ENCODE results near the gene COPS9. TPM values are rescaled to one million over a fixed set of nuclear protein-coding genes. Genes with fewer than 3 reads are reported as not detected.

Gene COPS9
- total RNA-seq, 1 donor from 2014 or later: 156 TPM

DNA sequence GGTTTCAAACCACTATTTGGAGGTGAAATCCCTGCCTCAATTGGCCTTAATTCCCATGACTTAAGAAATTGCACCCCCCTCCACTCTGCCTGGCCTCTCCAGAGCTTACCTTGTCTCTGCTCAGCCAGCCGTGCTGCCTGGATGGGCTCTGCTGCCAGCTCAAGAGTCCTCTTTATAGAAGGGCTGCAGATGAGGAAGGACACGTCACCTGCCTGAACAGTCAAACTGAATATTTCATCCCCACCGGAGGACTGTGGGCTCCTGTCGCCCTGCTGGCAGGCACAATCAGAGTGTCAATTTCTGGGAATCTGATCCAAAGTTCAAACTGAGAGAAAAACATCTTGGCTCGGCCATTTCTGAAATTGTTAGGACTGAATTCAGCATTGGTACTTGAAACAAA, 4.4 kb upstream of the COPS9 start, which contains the start of gene OTOS:
OTOS (minus strand) TSS at position 148 of the 400 bp plus-strand sequence. CDS start 332 bp downstream, outside the sequence.
- H3K9me3 Mint-ChIP-seq (ENCODE audit: unreplicated experiment): no peaks in the 10 kb centered on the region
- H3K4me3 Mint-ChIP-seq (ENCODE audit: unreplicated experiment): no peak within 1 kb of the TSS
- TF ChIP-seq, protein P1, sequence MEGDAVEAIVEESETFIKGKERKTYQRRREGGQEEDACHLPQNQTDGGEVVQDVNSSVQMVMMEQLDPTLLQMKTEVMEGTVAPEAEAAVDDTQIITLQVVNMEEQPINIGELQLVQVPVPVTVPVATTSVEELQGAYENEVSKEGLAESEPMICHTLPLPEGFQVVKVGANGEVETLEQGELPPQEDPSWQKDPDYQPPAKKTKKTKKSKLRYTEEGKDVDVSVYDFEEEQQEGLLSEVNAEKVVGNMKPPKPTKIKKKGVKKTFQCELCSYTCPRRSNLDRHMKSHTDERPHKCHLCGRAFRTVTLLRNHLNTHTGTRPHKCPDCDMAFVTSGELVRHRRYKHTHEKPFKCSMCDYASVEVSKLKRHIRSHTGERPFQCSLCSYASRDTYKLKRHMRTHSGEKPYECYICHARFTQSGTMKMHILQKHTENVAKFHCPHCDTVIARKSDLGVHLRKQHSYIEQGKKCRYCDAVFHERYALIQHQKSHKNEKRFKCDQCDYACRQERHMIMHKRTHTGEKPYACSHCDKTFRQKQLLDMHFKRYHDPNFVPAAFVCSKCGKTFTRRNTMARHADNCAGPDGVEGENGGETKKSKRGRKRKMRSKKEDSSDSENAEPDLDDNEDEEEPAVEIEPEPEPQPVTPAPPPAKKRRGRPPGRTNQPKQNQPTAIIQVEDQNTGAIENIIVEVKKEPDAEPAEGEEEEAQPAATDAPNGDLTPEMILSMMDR (IDR thresholded peaks at IDR 0.05): no peak
- DNase-seq (ENCODE audit: extremely low spot score, unreplicated experiment): no peak
- no peak within 1 kb of the TSS for H3K27ac Mint-ChIP-seq (ENCODE audit: unreplicated experiment)
- peaks cover 8% of the 10 kb centered on the region for H3K4me1 Mint-ChIP-seq (ENCODE audit: unreplicated experiment)
- H3K27me3 Mint-ChIP-seq (ENCODE audit: unreplicated experiment): peaks cover 24% of the 10 kb centered on the region
- no peaks in the 10 kb centered on the region for H3K36me3 Mint-ChIP-seq (ENCODE audit: unreplicated experiment)

DNA sequence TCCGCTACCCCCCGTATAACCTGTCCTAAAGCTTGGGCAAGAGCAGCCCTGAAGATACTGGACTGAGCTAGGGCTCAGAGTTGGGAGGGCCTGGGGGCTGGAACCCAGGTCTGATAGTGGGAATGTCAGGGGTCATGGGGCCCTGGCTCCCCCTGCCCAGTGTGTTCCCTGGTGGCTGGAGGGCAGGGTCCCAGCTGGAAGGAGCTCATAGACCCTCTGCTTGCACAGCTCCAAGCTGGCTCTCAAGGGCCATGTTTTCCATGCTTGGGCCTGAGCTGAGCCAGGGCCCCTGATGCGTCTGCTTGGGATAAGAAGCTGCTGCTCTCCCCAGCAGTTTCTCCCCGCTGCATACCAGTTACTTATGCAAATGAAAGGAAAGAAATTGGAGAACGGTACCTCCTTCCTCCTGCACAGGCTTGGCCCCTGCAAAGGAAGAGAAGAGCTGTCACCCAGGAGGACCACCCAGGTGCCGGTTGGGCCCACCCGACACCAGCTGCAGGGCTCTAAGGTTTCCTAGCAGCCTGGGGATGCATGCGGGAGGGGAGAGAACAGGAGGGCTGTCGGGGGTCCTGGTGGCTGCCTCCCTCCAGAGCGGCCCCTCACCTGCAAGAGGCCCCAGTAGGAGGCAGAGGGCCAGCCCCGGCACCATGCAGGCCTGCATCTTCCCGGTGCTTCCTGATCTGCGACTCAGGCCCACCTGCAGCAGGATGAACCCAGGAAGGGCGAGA, 3.7 kb upstream of the COPS9 start:
- Mint-ChIP-seq H3K4me1 (ENCODE audit: unreplicated experiment) (peaks cover 15% of the 10 kb centered on the region), H3K27ac (ENCODE audit: unreplicated experiment) (no peak overlapping the region), H3K4me3 (ENCODE audit: unreplicated experiment) (no peak overlapping the region), H3K36me3 (ENCODE audit: unreplicated experiment) (no peaks in the 10 kb centered on the region), H3K27me3 (ENCODE audit: unreplicated experiment) (peaks cover 24% of the 10 kb centered on the region), H3K9me3 (ENCODE audit: unreplicated experiment) (no peaks in the 10 kb centered on the region)
- TF ChIP-seq, protein P1 (IDR thresholded peaks at IDR 0.05): no peak
- no peak for DNase-seq (ENCODE audit: extremely low spot score, unreplicated experiment)

- no peaks in the 10 kb centered on the region for H3K9me3 Mint-ChIP-seq (ENCODE audit: unreplicated experiment)
- TF ChIP-seq, protein P1 (IDR thresholded peaks at IDR 0.05): no peak
- no peak for DNase-seq (ENCODE audit: extremely low spot score, unreplicated experiment)
- no peak overlapping the region for H3K4me3 Mint-ChIP-seq (ENCODE audit: unreplicated experiment)
- peaks cover 23% of the 10 kb centered on the region for H3K4me1 Mint-ChIP-seq (ENCODE audit: unreplicated experiment)
- H3K27ac Mint-ChIP-seq (ENCODE audit: unreplicated experiment): no peak overlapping the region
- H3K27me3 Mint-ChIP-seq (ENCODE audit: unreplicated experiment): peaks cover 24% of the 10 kb centered on the region
- H3K36me3 Mint-ChIP-seq (ENCODE audit: unreplicated experiment): no peaks in the 10 kb centered on the region
Observed at GRCh38 chr2:240139011-240139441, 2.9 kb upstream of the COPS9 start.

- peaks cover 24% of the 10 kb centered on the region for H3K27me3 Mint-ChIP-seq (ENCODE audit: unreplicated experiment)
- no peak overlapping the region for H3K27ac Mint-ChIP-seq (ENCODE audit: unreplicated experiment)
- H3K4me3 Mint-ChIP-seq (ENCODE audit: unreplicated experiment): no peak overlapping the region
- no peaks in the 10 kb centered on the region for H3K36me3 Mint-ChIP-seq (ENCODE audit: unreplicated experiment)
- TF ChIP-seq, protein P1 (IDR thresholded peaks at IDR 0.05): no peak
- DNase-seq (ENCODE audit: extremely low spot score, unreplicated experiment): no peak
- peaks cover 23% of the 10 kb centered on the region for H3K4me1 Mint-ChIP-seq (ENCODE audit: unreplicated experiment)
- H3K9me3 Mint-ChIP-seq (ENCODE audit: unreplicated experiment): no peaks in the 10 kb centered on the region
Observed at GRCh38 chr2:240138254-240138984, 2.3 kb upstream of the COPS9 start.

Data from osteocyte (in vitro differentiated cells).